ENCODE data around the gene FNTB. TPM values are rescaled to one million over a fixed set of nuclear protein-coding genes. Genes with fewer than 3 reads are reported as not detected.

FNTB gene
- total RNA-seq, 1 donor: 12.1 TPM

GRCh38 chr14:65042731-65043372, 56.2 kb downstream of the FNTB start:
- DNase-seq (ENCODE audit: low read depth): no peak
- H3K4me3 ChIP-seq (ENCODE audit: low read depth, low read length): no peak overlapping the region
- TF ChIP-seq CTCF (IDR thresholded peaks at IDR 0.05; ENCODE audit: insufficient read depth, low read depth, low read length): no peak

DNA sequence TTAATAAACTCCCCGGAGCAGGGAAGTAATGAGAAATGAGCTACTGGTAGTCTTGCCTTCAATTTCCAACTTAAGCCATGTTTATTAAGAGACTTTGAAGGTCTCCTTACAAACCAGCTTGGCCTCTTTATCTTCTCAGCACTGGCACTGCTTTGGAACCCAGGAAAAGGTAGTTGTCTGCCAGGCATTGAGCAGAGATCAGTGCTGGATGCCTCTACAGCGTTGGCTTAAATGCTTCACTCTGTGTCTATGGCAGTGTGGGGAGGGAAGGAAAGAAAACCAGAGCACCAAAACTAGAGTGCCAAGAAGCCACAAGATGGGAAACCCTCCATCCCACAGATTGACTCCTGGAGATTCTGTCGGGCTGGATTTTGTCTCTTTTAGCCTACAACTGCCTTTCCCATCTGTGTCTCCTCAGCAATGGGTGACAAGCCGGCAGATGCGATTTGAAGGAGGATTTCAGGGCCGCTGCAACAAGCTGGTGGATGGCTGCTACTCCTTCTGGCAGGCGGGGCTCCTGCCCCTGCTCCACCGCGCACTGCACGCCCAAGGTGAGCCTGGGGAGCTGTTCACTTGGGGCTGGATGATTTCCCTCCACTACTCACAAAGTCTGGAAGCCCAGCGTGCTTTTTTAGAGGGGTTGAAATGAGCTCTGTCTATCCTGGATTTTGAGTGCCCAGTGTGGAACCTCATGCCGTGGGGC, 57.3 kb downstream of the FNTB start:
- TF ChIP-seq CTCF (IDR thresholded peaks at IDR 0.05; ENCODE audit: insufficient read depth, low read depth, low read length): no peak
- no peak overlapping the region for H3K4me3 ChIP-seq (ENCODE audit: low read depth, low read length)
- DNase-seq (ENCODE audit: low read depth): no peak

GRCh38 chr14:65044596-65044959, 57.9 kb downstream of the FNTB start:
- H3K4me3 ChIP-seq (ENCODE audit: low read depth, low read length): no peak overlapping the region
- peak; percentile 19 for DNase-seq (ENCODE audit: low read depth)
- no peak for TF ChIP-seq CTCF (IDR thresholded peaks at IDR 0.05; ENCODE audit: insufficient read depth, low read depth, low read length)

GRCh38 chr14:65045006-65045405, 58.3 kb downstream of the FNTB start:
- DNase-seq (ENCODE audit: low read depth): no peak
- TF ChIP-seq CTCF (IDR thresholded peaks at IDR 0.05; ENCODE audit: insufficient read depth, low read depth, low read length): no peak
- H3K4me3 ChIP-seq (ENCODE audit: low read depth, low read length): no peak overlapping the region

DNA sequence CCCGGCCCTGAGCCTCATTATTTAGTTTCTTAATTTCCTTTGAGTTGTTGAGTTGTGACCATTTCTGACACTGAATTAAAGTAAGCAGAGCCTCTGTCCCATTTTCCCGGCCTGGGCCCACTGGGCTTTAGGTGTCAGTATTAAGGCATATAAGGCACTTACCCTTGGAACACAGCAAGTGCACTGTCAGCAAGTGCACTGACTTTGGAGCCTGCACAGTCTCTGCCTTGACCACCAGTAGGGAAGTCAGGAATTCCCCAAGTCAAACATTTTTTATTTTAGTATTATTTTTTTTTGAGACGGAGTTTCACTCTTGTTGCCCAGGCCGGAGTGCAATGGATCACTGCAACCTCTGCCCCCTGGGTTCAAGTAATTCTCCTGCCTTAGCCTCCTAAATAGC, 59.0 kb downstream of the FNTB start:
- no peak for DNase-seq (ENCODE audit: low read depth)
- no peak overlapping the region for H3K4me3 ChIP-seq (ENCODE audit: low read depth, low read length)
- TF ChIP-seq CTCF (IDR thresholded peaks at IDR 0.05; ENCODE audit: insufficient read depth, low read depth, low read length): no peak

GRCh38 chr14:65052832-65053231, 66.1 kb downstream of the FNTB start:
- no peak overlapping the region for H3K4me3 ChIP-seq (ENCODE audit: low read depth, low read length)
- no peak for TF ChIP-seq CTCF (IDR thresholded peaks at IDR 0.05; ENCODE audit: insufficient read depth, low read depth, low read length)
- no peak for DNase-seq (ENCODE audit: low read depth)

All from fibroblast of villous mesenchyme (primary cell).